H7 (cell line): ENCODE measurements around the gene CLTA. TPM values are rescaled to one million over a fixed set of nuclear protein-coding genes. Genes with fewer than 3 reads are reported as not detected.

Experiments used
- DNase-seq: peaks from one replicate; pipeline ENCODE4 v3.0.0; 2012
- H3K27me3 ChIP-seq: 2 replicates; pipeline ENCODE4 v1.6.0; 2011; ENCODE audit warnings: mild to moderate bottlenecking, low read length; ENCODE audit not compliant: control insufficient read depth, insufficient read depth
- H3K36me3 ChIP-seq: replicated peaks from 2 replicates; pipeline ENCODE4 v1.5.1; 2011; ENCODE audit warnings: low read length; ENCODE audit not compliant: control insufficient read depth, insufficient read depth
- H3K4me3 ChIP-seq: 2 replicates; pipeline ENCODE4 v1.5.1; 2011; ENCODE audit warnings: low read depth, mild to moderate bottlenecking, control low read depth, low read length, moderate library complexity; ENCODE audit not compliant: insufficient read depth
- total RNA-seq: library from RNA; depleted of rRNA; stranded (reverse); fragments of >200 nt; shearing (Covaris generic); gene quantifications from 2 replicates; pipeline ENCODE4 v1.2.3, GENCODE V29; 2014; rRNA removed

The CLTA gene
- total RNA-seq, 1 experiment from 2014 or later = 222 TPM

GRCh38 chr9:36258996-36259533, 68.3 kb downstream of the CLTA start:
- DNase-seq = no peak
- Histone ChIP-seq H3K27me3 (no peaks in the 10 kb centered on the region), H3K36me3 (no peaks in the 10 kb centered on the region), H3K4me3 (peak overlapping the region; percentile 90)

Other genes starting within 250 kb of the CLTA start
- gene OR2S2, start 232.8 kb upstream of the CLTA start, total RNA-seq = not detected in 2 replicates
- 11.7 and 16.1 TPM in 2 replicates for gene RECK, start 154.0 kb upstream of the CLTA start, total RNA-seq
- 2.7 and 9.1 TPM in 2 replicates for gene GLIPR2, start 54.2 kb upstream of the CLTA start, total RNA-seq
- 0.17 TPM in 1 of 2 replicates, not detected in the other for gene CCIN, start 21.5 kb upstream of the CLTA start, total RNA-seq
- 14.1 and 14.3 TPM in 2 replicates for gene GNE, start 67.5 kb downstream of the CLTA start, total RNA-seq
- 41.1 and 44.7 TPM in 2 replicates for gene RNF38, start 209.3 kb downstream of the CLTA start, total RNA-seq